Hepatocyte (in vitro differentiated cells): ENCODE measurements around the gene RBBP8NL. TPM values are rescaled to one million over a fixed set of nuclear protein-coding genes. Genes with fewer than 3 reads are reported as not detected.

ENCODE experiments used
- DNase-seq: peaks from one replicate; pipeline ENCODE4 v3.0.0-alpha.2; 2016; ENCODE audit warnings: low spot score
- H2AFZ ChIP-seq: fragments of 200-600 bp; sonication (generic); 2 replicates; pipeline ENCODE4 v1.6.0; 2016; ENCODE audit warnings: antibody characterized with exemption, mild to moderate bottlenecking
- H3K27ac ChIP-seq: fragments of 200-600 bp; sonication (generic); 2 replicates; pipeline ENCODE4 v1.5.1; 2016; ENCODE audit warnings: mild to moderate bottlenecking
- H3K27me3 ChIP-seq: fragments of 200-600 bp; sonication (generic); 2 replicates; pipeline ENCODE4 v1.6.1; 2016
- H3K36me3 ChIP-seq: fragments of 200-600 bp; sonication (generic); replicated peaks from 2 replicates; pipeline ENCODE4 v1.5.1; 2016; ENCODE audit warnings: low read depth; ENCODE audit not compliant: insufficient read depth
- H3K4me1 ChIP-seq: fragments of 200-600 bp; sonication (generic); 2 replicates; pipeline ENCODE4 v1.5.1; 2016; ENCODE audit warnings: mild to moderate bottlenecking, moderate library complexity; ENCODE audit not compliant: insufficient read depth
- H3K4me2 ChIP-seq: fragments of 200-600 bp; sonication (generic); 2 replicates; pipeline ENCODE4 v1.6.0; 2016
- H3K4me3 ChIP-seq: fragments of 200-600 bp; sonication (generic); 2 replicates; pipeline ENCODE4 v1.5.1; 2016; ENCODE audit warnings: mild to moderate bottlenecking
- H3K79me2 ChIP-seq: fragments of 200-600 bp; sonication (generic); 2 replicates; pipeline ENCODE4 v1.6.0; 2017; ENCODE audit warnings: mild to moderate bottlenecking
- H3K9me2 ChIP-seq: fragments of 200-600 bp; sonication (generic); replicated peaks from 2 replicates; pipeline ENCODE4 v1.6.0; 2017; ENCODE audit warnings: mild to moderate bottlenecking; ENCODE audit not compliant: insufficient read depth
- H3K9me3 ChIP-seq: fragments of 200-600 bp; sonication (generic); 2 replicates; pipeline ENCODE4 v1.5.1; 2016; ENCODE audit warnings: low read depth, mild to moderate bottlenecking
- H4K20me1 ChIP-seq: fragments of 200-600 bp; sonication (generic); 2 replicates; pipeline ENCODE4 v1.6.0; 2016; ENCODE audit warnings: mild to moderate bottlenecking; ENCODE audit not compliant: insufficient read depth, poor library complexity, severe bottlenecking
- EZH2 ChIP-seq: fragments of 200-600 bp; sonication (generic); IDR thresholded peaks from 2 replicates; pipeline ENCODE4 v1.6.1; 2016; ENCODE audit warnings: antibody characterized with exemption, mild to moderate bottlenecking, borderline replicate concordance
- EZH2phosphoT487 ChIP-seq: fragments of 200-600 bp; sonication (generic); IDR thresholded peaks from one replicate; pipeline ENCODE4 v1.6.1; 2018; ENCODE audit warnings: antibody characterized with exemption, mild to moderate bottlenecking, low read depth, moderate library complexity; ENCODE audit not compliant: unreplicated experiment, severe bottlenecking
- WGBS: methylation state at CpG from one replicate; pipeline ENCODE4 v1.1.6; 2016; ENCODE audit warnings: low lambda C conversion rate; ENCODE audit errors: missing lambda C conversion rate; 5-methylcytosine and 5-hydroxymethylcytosine counted together
- polyA plus RNA-seq: library from polyadenylated mRNA; unstranded; fragments of >200 nt; fragmentation: Nextera tagmentation; extraction: Ambion mirVana; gene quantifications from 2 replicates; pipeline ENCODE4 v1.2.1, GENCODE V29; 2016
- total RNA-seq: library from RNA; depleted of rRNA; stranded (reverse); fragments of >200 nt; gene quantifications from 2 replicates; pipeline ENCODE4 v1.2.3, GENCODE V29; 2014
- TF ChIP-seq, protein P1 (sequence below): fragments of 200-600 bp; sonication (generic); IDR thresholded peaks from 2 replicates; pipeline ENCODE4 v1.5.1; 2016; ENCODE audit warnings: antibody characterized with exemption, mild to moderate bottlenecking; ENCODE audit not compliant: poor library complexity

Gene RBBP8NL
- total and polyA plus RNA-seq, 2 experiments from 2014 or later = 5.7 to 6.4 TPM

DNA sequence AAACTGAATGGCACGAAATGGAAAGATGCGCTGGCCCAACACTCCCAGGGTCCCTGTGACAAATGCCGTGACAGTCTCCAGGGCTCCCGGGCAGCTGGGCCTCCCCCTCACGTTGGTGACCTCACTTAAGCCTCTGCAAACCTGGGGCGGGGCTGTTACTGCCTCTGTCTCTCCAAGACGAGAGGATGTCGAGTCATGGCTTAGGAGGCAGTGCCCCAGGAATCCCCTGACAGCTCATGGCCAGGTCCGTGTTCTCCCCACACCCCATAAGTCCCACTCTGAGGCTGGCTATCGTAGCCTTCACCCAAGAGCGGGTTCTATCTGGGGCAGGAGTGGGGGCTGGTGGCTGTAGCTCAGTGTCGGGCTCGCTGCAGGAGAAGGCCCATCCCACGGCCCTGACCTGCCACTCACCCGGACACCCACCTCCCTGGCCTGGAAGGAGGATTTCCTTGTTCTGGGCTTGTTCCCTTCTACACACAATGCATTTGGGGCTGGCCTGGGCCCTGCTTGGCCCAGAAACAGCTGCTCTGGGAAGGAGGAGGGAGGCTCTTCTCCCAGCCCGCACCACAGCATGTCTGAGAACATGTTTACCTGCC, 46.0 kb downstream of the RBBP8NL start:
- TF ChIP-seq EZH2 = no peak
- no peak for TF ChIP-seq EZH2phosphoT487
- TF ChIP-seq, protein P1, sequence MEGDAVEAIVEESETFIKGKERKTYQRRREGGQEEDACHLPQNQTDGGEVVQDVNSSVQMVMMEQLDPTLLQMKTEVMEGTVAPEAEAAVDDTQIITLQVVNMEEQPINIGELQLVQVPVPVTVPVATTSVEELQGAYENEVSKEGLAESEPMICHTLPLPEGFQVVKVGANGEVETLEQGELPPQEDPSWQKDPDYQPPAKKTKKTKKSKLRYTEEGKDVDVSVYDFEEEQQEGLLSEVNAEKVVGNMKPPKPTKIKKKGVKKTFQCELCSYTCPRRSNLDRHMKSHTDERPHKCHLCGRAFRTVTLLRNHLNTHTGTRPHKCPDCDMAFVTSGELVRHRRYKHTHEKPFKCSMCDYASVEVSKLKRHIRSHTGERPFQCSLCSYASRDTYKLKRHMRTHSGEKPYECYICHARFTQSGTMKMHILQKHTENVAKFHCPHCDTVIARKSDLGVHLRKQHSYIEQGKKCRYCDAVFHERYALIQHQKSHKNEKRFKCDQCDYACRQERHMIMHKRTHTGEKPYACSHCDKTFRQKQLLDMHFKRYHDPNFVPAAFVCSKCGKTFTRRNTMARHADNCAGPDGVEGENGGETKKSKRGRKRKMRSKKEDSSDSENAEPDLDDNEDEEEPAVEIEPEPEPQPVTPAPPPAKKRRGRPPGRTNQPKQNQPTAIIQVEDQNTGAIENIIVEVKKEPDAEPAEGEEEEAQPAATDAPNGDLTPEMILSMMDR = no peak
- H4K20me1 ChIP-seq = no peaks in the 10 kb centered on the region
- H3K27ac ChIP-seq = peak overlapping the region; percentile 34
- no peaks in the 10 kb centered on the region for H3K36me3 ChIP-seq
- H3K27me3 ChIP-seq = no peaks in the 10 kb centered on the region
- H3K4me3 ChIP-seq = no peak overlapping the region
- H3K4me1 ChIP-seq = peaks cover 33% of the 10 kb centered on the region
- no peaks in the 10 kb centered on the region for H3K9me3 ChIP-seq
- H3K79me2 ChIP-seq = peaks cover 24% of the 10 kb centered on the region
- no peaks in the 10 kb centered on the region for H3K9me2 ChIP-seq
- DNase-seq = no peak
- no peak overlapping the region for H3K4me2 ChIP-seq
- no peak overlapping the region for H2AFZ ChIP-seq
- 66% methylated on average over 16 of the region's 16 CpGs for WGBS

DNA sequence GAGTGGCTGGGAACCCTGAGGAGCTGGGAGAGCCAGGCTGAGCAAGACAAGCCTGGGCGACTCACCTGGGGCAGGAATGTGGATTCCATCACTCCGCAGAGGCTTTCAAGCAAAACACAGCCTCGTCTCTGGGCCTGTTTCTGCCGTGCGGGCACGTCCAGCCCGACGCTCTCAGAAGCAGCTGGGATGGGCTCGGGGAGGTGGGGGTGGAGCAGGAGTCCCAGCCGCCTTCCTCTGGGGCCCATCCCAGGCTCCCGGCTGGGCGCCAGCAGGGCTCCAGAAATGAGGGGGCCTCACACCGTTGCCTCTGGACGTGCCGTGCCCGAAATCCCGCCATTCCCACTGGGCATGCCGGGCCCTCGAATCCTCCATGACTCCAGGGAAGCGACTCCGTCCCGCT, 49.1 kb downstream of the RBBP8NL start:
- Histone ChIP-seq H2AFZ (no peak overlapping the region), H3K4me2 (peak overlapping the region; percentile 37), H3K4me3 (no peak overlapping the region), H3K9me2 (no peaks in the 10 kb centered on the region), H3K79me2 (no peaks in the 10 kb centered on the region), H3K27ac (peak overlapping the region; percentile 88), H4K20me1 (no peaks in the 10 kb centered on the region), H3K27me3 (no peaks in the 10 kb centered on the region), H3K9me3 (no peaks in the 10 kb centered on the region), H3K36me3 (no peaks in the 10 kb centered on the region), H3K4me1 (peaks cover 51% of the 10 kb centered on the region)
- 58% methylated on average over 21 of the region's 22 CpGs for WGBS
- no peak for TF ChIP-seq EZH2phosphoT487
- no peak for TF ChIP-seq EZH2
- TF ChIP-seq, protein P1 = no peak
- DNase-seq = no peak

DNA sequence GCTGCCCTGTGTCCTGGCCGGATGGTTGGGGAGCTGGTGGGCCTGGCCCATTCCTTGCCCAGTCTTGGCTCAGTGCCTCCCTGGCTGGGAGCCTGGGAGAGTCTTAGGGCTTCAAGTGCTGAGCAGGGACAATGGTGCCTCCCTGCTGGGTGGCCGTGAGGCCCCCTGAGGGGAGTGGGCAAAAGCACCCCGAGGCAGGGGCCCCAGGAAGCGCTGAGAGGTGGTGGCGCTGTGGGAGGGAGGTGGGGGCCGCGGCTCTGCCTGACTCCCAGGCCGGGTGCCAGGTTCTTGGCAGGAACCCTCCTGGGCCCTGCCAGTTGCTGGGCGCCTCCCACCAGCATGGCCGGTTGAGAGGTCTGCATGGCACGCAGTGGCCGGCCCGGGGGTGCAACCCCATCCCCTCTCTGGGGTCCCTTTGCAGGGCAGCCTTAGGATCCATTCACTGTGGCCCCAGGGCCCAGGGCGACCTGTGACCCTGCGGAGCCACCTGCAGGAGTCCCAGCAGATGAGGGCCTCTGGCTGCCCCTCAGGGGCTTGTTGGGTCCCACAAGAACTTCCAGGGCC, 49.6 kb downstream of the RBBP8NL start:
- H3K9me2 ChIP-seq = no peaks in the 10 kb centered on the region
- H3K4me2 ChIP-seq = peak overlapping the region; percentile 37
- H3K79me2 ChIP-seq = no peaks in the 10 kb centered on the region
- no peak for TF ChIP-seq EZH2phosphoT487
- TF ChIP-seq, protein P1 = no peak
- TF ChIP-seq EZH2 = no peak
- peak overlapping the region; percentile 88 for H3K27ac ChIP-seq
- H3K4me1 ChIP-seq = peaks cover 51% of the 10 kb centered on the region
- H3K4me3 ChIP-seq = no peak overlapping the region
- WGBS = 83% methylated on average over 14 of the region's 15 CpGs
- H4K20me1 ChIP-seq = no peaks in the 10 kb centered on the region
- H2AFZ ChIP-seq = no peak overlapping the region
- H3K36me3 ChIP-seq = no peaks in the 10 kb centered on the region
- DNase-seq = no peak
- H3K9me3 ChIP-seq = no peaks in the 10 kb centered on the region
- no peaks in the 10 kb centered on the region for H3K27me3 ChIP-seq
